IMR-90 (cell line): ENCODE data around the gene ATP1A2. TPM values are rescaled to one million over a fixed set of nuclear protein-coding genes. Genes with fewer than 3 reads are reported as not detected.

Experiments
- ATAC-seq: fragments of 200-7000 bp; cut with Tn5 transposase; 2 replicates; pipeline ENCODE4 v1.9.1; 2020; ENCODE audit warnings: low read depth, mild to moderate bottlenecking, moderate library complexity
- BruUV-seq: library from RNA; stranded (reverse); fragments of 400-500 nt; replicated peaks from 2 replicates; lab custom pipeline; 2021; lab: Mats Ljungman, UMichigan
- CTCF ChIA-PET: fragments of 300-600 bp; formaldehyde crosslinking; extraction: SDS; loops from one replicate; lab custom pipeline; 2021; ENCODE audit warnings: antibody characterized with exemption; lab: Yijun Ruan, JAX
- POLR2A ChIA-PET: fragments of 300-600 bp; sonication (Branson Sonifier 250); formaldehyde crosslinking; loops from one replicate; lab custom pipeline; 2022; ENCODE audit warnings: antibody characterized with exemption; ENCODE audit not compliant: unreplicated experiment; lab: Charles Lee
- DNase-seq: peaks from one replicate; pipeline ENCODE4 v3.0.0; 2013
- H2AFZ ChIP-seq: replicated peaks from 2 replicates; pipeline ENCODE3; 2013; ENCODE audit warnings: low read length, mild to moderate bottlenecking; ENCODE audit not compliant: poor library complexity
- H2AK5ac ChIP-seq: 2 replicates; pipeline ENCODE4 v1.6.1; 2013; ENCODE audit warnings: low read depth, low read length, inconsistent platforms
- H2AK9ac ChIP-seq: replicated peaks from 2 replicates; pipeline ENCODE3; 2013; ENCODE audit warnings: mild to moderate bottlenecking, low read depth, low read length, moderate library complexity; ENCODE audit not compliant: poor library complexity
- H2BK120ac ChIP-seq: 2 replicates; pipeline ENCODE4 v1.6.1; 2013; ENCODE audit warnings: low read depth, low read length, inconsistent platforms
- H2BK15ac ChIP-seq: 3 replicates; pipeline ENCODE4 v1.6.1; 2013; ENCODE audit warnings: low read depth, low read length, inconsistent platforms
- H2BK20ac ChIP-seq: 2 replicates; pipeline ENCODE4 v1.6.1; 2013; ENCODE audit warnings: low read depth, mild to moderate bottlenecking, inconsistent platforms, low read length, moderate library complexity
- H2BK5ac ChIP-seq: 2 replicates; pipeline ENCODE4 v1.6.1; 2013; ENCODE audit warnings: mild to moderate bottlenecking, low read depth, low read length, inconsistent platforms; ENCODE audit not compliant: poor library complexity, severe bottlenecking
- H3K14ac ChIP-seq: replicated peaks from 2 replicates; pipeline ENCODE4 v1.6.1; 2013; ENCODE audit warnings: low read depth, low read length, inconsistent platforms
- H3K18ac ChIP-seq: 2 replicates; pipeline ENCODE4 v1.6.1; 2013; ENCODE audit warnings: low read depth, low read length, control low read depth
- H3K23ac ChIP-seq: 2 replicates; pipeline ENCODE4 v1.6.1; 2013; ENCODE audit warnings: low read depth, low read length, inconsistent platforms
- H3K27ac ChIP-seq: 2 replicates; pipeline ENCODE4 v1.5.1; 2013; ENCODE audit warnings: mild to moderate bottlenecking, control low read depth, low read length; ENCODE audit not compliant: insufficient read depth
- H3K27me3 ChIP-seq: 2 replicates; pipeline ENCODE4 v1.6.1; 2013; ENCODE audit warnings: low read length; ENCODE audit not compliant: control insufficient read depth, insufficient read depth
- H3K36me3 ChIP-seq: 2 replicates; pipeline ENCODE4 v1.6.1; 2013; ENCODE audit warnings: low read length, mixed read lengths; ENCODE audit not compliant: control insufficient read depth, insufficient read depth
- H3K4ac ChIP-seq: 2 replicates; pipeline ENCODE4 v1.6.1; 2013; ENCODE audit warnings: low read depth, low read length, inconsistent platforms
- H3K4me1 ChIP-seq: 2 replicates; pipeline ENCODE4 v1.6.1; 2013; ENCODE audit warnings: low read length, mixed read lengths; ENCODE audit not compliant: control insufficient read depth, insufficient read depth
- H3K4me2 ChIP-seq: 2 replicates; pipeline ENCODE4 v1.6.1; 2013; ENCODE audit warnings: low read depth, mild to moderate bottlenecking, control low read depth, low read length, moderate library complexity
- H3K4me3 ChIP-seq: 2 replicates; pipeline ENCODE4 v1.5.1; 2013; ENCODE audit warnings: low read depth, mild to moderate bottlenecking, control low read depth, low read length, moderate library complexity; ENCODE audit not compliant: insufficient read depth
- H3K56ac ChIP-seq: 2 replicates; pipeline ENCODE4 v1.6.1; 2013; ENCODE audit warnings: low read length, inconsistent platforms; ENCODE audit not compliant: insufficient read depth; ENCODE audit errors: extremely low read depth
- H3K79me1 ChIP-seq, 2 experiments: 2 replicates each; pipeline ENCODE4 v1.6.1; 2013; ENCODE audit warnings: low read length in 2 of 2, inconsistent platforms in 1 of 2, low read depth in 1 of 2
- H3K9ac ChIP-seq: 2 replicates; pipeline ENCODE4 v1.6.1; 2013; ENCODE audit warnings: low read depth, low read length, control low read depth
- H3K9me1 ChIP-seq: 2 replicates; pipeline ENCODE4 v1.6.1; 2013; ENCODE audit warnings: low read length, inconsistent platforms; ENCODE audit not compliant: insufficient read depth
- H3K9me3 ChIP-seq: 2 replicates; pipeline ENCODE4 v1.6.1; 2013; ENCODE audit warnings: low read length; ENCODE audit not compliant: control insufficient read depth, insufficient read depth
- H4K20me1 ChIP-seq: 2 replicates; pipeline ENCODE4 v1.6.1; 2013; ENCODE audit warnings: low read length, inconsistent platforms; ENCODE audit not compliant: insufficient read depth
- H4K5ac ChIP-seq: 2 replicates; pipeline ENCODE4 v1.6.1; 2013; ENCODE audit warnings: mild to moderate bottlenecking, low read depth, low read length, control low read depth
- H4K8ac ChIP-seq, 2 experiments: 2 replicates each; pipeline ENCODE4 v1.6.1; 2013; ENCODE audit warnings: low read depth in 2 of 2, low read length in 2 of 2, control low read depth in 1 of 2, inconsistent platforms in 1 of 2
- H4K91ac ChIP-seq: 2 replicates; pipeline ENCODE4 v1.6.1; 2013; ENCODE audit warnings: low read depth, low read length, inconsistent platforms; ENCODE audit not compliant: insufficient read depth
- BHLHE40 ChIP-seq: fragments of 150-350 bp; IDR thresholded peaks from 2 replicates; pipeline ENCODE4 v1.6.1; 2016; ENCODE audit warnings: mild to moderate bottlenecking, low read depth, low read length
- CEBPB ChIP-seq: IDR thresholded peaks from 2 replicates; pipeline ENCODE4 v1.6.1; 2012; ENCODE audit warnings: low read depth, low read length, improper control_type of control experiment
- CTCF ChIP-seq: conservative IDR thresholded peaks from 2 replicates; pipeline ENCODE4 v1.5.1; 2012; ENCODE audit warnings: mild to moderate bottlenecking, low read depth, low read length, improper control_type of control experiment
- FOS ChIP-seq: fragments of 150-350 bp; IDR thresholded peaks from 2 replicates; pipeline ENCODE4 v1.6.1; 2016; ENCODE audit warnings: low read depth, low read length
- MAZ ChIP-seq: IDR thresholded peaks from 2 replicates; pipeline ENCODE4 v1.6.1; 2012; ENCODE audit warnings: low read depth, mild to moderate bottlenecking, low read length, improper control_type of control experiment, moderate library complexity, borderline replicate concordance
- NFE2L2 ChIP-seq: fragments of 150-350 bp; IDR thresholded peaks from 2 replicates; pipeline ENCODE4 v1.6.1; 2016; ENCODE audit warnings: low read depth, mild to moderate bottlenecking, low read length
- POLR2A ChIP-seq: IDR thresholded peaks from 2 replicates; pipeline ENCODE4 v1.6.1; 2012; ENCODE audit warnings: mild to moderate bottlenecking, low read depth, low read length
- RAD21 ChIP-seq: IDR thresholded peaks from 2 replicates; pipeline ENCODE4 v1.6.1; 2012; ENCODE audit warnings: low read length, improper control_type of control experiment
- RFX5 ChIP-seq: IDR thresholded peaks from 2 replicates; pipeline ENCODE4 v1.8.0; 2012; ENCODE audit warnings: low read depth, mild to moderate bottlenecking, low read length, moderate library complexity
- SMC3 ChIP-seq: fragments of 150-350 bp; IDR thresholded peaks from 2 replicates; pipeline ENCODE4 v1.6.1; 2016; ENCODE audit warnings: low read depth, mild to moderate bottlenecking, antibody characterized with exemption, low read length, moderate library complexity
- USF2 ChIP-seq: fragments of 150-350 bp; IDR thresholded peaks from 2 replicates; pipeline ENCODE4 v1.6.1; 2017; ENCODE audit warnings: mild to moderate bottlenecking, antibody characterized with exemption, low read length, low read depth
- WGBS, 2 experiments: methylation state at CpG; one replicate each; pipeline versions ENCODE4 v1.1.5 to v1.1.7; 2013; ENCODE audit warnings: missing lambda C conversion rate in 2 of 2; ENCODE audit not compliant: insufficient read length in 1 of 2; ENCODE audit errors: extremely low coverage in 2 of 2; 5-methylcytosine and 5-hydroxymethylcytosine counted together
- dilution Hi-C: fragments of 300-500 bp; cut with HindIII; formaldehyde crosslinking; loops from one replicate; pipeline ENCODE4 v1.14.3; 2018; ENCODE audit warnings: low sequenced_read_pairs; ENCODE audit not compliant: unreplicated experiment
- in situ Hi-C: fragments of 300-500 bp; cut with MboI; formaldehyde crosslinking; loops from 3 replicates; pipeline ENCODE4 v1.14.3; 2019; ENCODE audit warnings: low sequenced_read_pairs, inconsistent platforms, mixed read lengths
- intact Hi-C: fragments of 100-400 bp; cut with micrococcal nuclease; formaldehyde crosslinking; loops from 2 replicates; pipeline ENCODE4 v1.10.0; 2022
- polyA plus RNA-seq, 3 experiments: library from polyadenylated mRNA; depleted of rRNA; stranded (reverse); fragments of >200 nt; gene quantifications; 2 replicates each; pipeline ENCODE4 v1.2.3, GENCODE V29; 2012; ENCODE audit warnings: low replicate concordance in 1 of 3
- total RNA-seq: library from RNA; depleted of rRNA; stranded (reverse); fragments of >200 nt; gene quantifications from 2 replicates; pipeline ENCODE4 v1.2.3, GENCODE V29; 2012
- TF ChIP-seq, protein P1 (sequence below): fragments of 150-350 bp; IDR thresholded peaks from 2 replicates; pipeline ENCODE4 v1.6.1; 2016; ENCODE audit warnings: low read depth, mild to moderate bottlenecking, low read length, moderate library complexity, borderline replicate concordance

The ATP1A2 gene
- total and polyA plus RNA-seq, 2 of the 4 experiments (the other 2 are of a cell fraction): under 0.01 to 0.15 TPM

- Histone ChIP-seq H3K4me2 (no peak overlapping the region), H3K9ac (no peak overlapping the region), H2BK120ac (no peak overlapping the region), H3K18ac (no peak overlapping the region), H3K14ac (no peak overlapping the region), H3K9me3 (no peaks in the 10 kb centered on the region; the same call in 1 of the 2 replicates), H2BK15ac (no peak overlapping the region), H4K20me1 (no peaks in the 10 kb centered on the region), H3K23ac (no peak overlapping the region), H3K27ac (no peak overlapping the region), H3K4ac (no peak overlapping the region), H2AFZ (no peak overlapping the region), H3K4me1 (peaks cover 2% of the 10 kb centered on the region; the same call in 1 of the 2 replicates), H3K36me3 (no peaks in the 10 kb centered on the region), H4K5ac (no peak overlapping the region), H3K27me3 (peaks cover 66% of the 10 kb centered on the region), H2BK5ac (no peak overlapping the region), H2BK20ac (no peak overlapping the region), H4K91ac (no peak overlapping the region), H4K8ac (no peak overlapping the region), H3K79me1 (no peaks in the 10 kb centered on the region), H3K4me3 (no peak overlapping the region), H2AK5ac (no peak overlapping the region), H2AK9ac (no peak overlapping the region), H3K56ac (no peak overlapping the region), H3K9me1 (no peaks in the 10 kb centered on the region)
- DNase-seq: no peak
- POLR2A ChIA-PET: no interaction called here
- dilution Hi-C loops: no loop called here
- in situ Hi-C loops: no loop called here
- intact Hi-C loops: loop anchor here (2.0 kb wide), 1 partner anchor 32 kb away; no protein-coding TSS in a partner anchor
- CTCF ChIA-PET: interaction anchor here (0.9 to 2.6 kb wide), 6 partner anchors 19 to 71 kb away, joined by 3 to 16 read pairs (median 3); partner anchors contain the start of genes IGSF8 and PIGM
- no peak for TF ChIP-seq BHLHE40
- no peak for TF ChIP-seq MAZ
- peak; percentile 45 for TF ChIP-seq RAD21
- TF ChIP-seq NFE2L2: no peak
- no peak for TF ChIP-seq USF2
- no peak for TF ChIP-seq CEBPB
- peak; percentile 36; the same call in 1 of the 2 replicates for TF ChIP-seq SMC3
- no peak for TF ChIP-seq POLR2A
- TF ChIP-seq FOS: no peak
- peak; percentile 57 for TF ChIP-seq CTCF
- no peak for TF ChIP-seq RFX5
- TF ChIP-seq, protein P1, sequence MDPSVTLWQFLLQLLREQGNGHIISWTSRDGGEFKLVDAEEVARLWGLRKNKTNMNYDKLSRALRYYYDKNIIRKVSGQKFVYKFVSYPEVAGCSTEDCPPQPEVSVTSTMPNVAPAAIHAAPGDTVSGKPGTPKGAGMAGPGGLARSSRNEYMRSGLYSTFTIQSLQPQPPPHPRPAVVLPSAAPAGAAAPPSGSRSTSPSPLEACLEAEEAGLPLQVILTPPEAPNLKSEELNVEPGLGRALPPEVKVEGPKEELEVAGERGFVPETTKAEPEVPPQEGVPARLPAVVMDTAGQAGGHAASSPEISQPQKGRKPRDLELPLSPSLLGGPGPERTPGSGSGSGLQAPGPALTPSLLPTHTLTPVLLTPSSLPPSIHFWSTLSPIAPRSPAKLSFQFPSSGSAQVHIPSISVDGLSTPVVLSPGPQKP: no peak
- ATAC-seq: peak; percentile 75
- no CpG with 5 or more reads among the region's 8 CpGs for WGBS, 2 experiments
- BruUV-seq: no TSS peak
Measured at GRCh38 chr1:160078512-160079195, 36.9 kb upstream of the ATP1A2 start.
